IMR-90 (cell line): ENCODE data around the gene ZDHHC24. TPM values are rescaled to one million over a fixed set of nuclear protein-coding genes. Genes with fewer than 3 reads are reported as not detected.

Experiments
- ATAC-seq: fragments of 200-7000 bp; cut with Tn5 transposase; 2 replicates; pipeline ENCODE4 v1.9.1; 2020; ENCODE audit warnings: low read depth, mild to moderate bottlenecking, moderate library complexity
- BruUV-seq: library from RNA; stranded (reverse); fragments of 400-500 nt; replicated peaks from 2 replicates; lab custom pipeline; 2021; lab: Mats Ljungman, UMichigan
- CTCF ChIA-PET: fragments of 300-600 bp; formaldehyde crosslinking; extraction: SDS; loops from one replicate; lab custom pipeline; 2021; ENCODE audit warnings: antibody characterized with exemption; lab: Yijun Ruan, JAX
- POLR2A ChIA-PET: fragments of 300-600 bp; sonication (Branson Sonifier 250); formaldehyde crosslinking; loops from one replicate; lab custom pipeline; 2022; ENCODE audit warnings: antibody characterized with exemption; ENCODE audit not compliant: unreplicated experiment; lab: Charles Lee
- DNase-seq: peaks from one replicate; pipeline ENCODE4 v3.0.0; 2013
- H2AFZ ChIP-seq: replicated peaks from 2 replicates; pipeline ENCODE3; 2013; ENCODE audit warnings: low read length, mild to moderate bottlenecking; ENCODE audit not compliant: poor library complexity
- H2AK5ac ChIP-seq: 2 replicates; pipeline ENCODE4 v1.6.1; 2013; ENCODE audit warnings: low read depth, low read length, inconsistent platforms
- H2AK9ac ChIP-seq: replicated peaks from 2 replicates; pipeline ENCODE3; 2013; ENCODE audit warnings: mild to moderate bottlenecking, low read depth, low read length, moderate library complexity; ENCODE audit not compliant: poor library complexity
- H2BK120ac ChIP-seq: 2 replicates; pipeline ENCODE4 v1.6.1; 2013; ENCODE audit warnings: low read depth, low read length, inconsistent platforms
- H2BK15ac ChIP-seq: 3 replicates; pipeline ENCODE4 v1.6.1; 2013; ENCODE audit warnings: low read depth, low read length, inconsistent platforms
- H2BK20ac ChIP-seq: 2 replicates; pipeline ENCODE4 v1.6.1; 2013; ENCODE audit warnings: low read depth, mild to moderate bottlenecking, inconsistent platforms, low read length, moderate library complexity
- H2BK5ac ChIP-seq: 2 replicates; pipeline ENCODE4 v1.6.1; 2013; ENCODE audit warnings: mild to moderate bottlenecking, low read depth, low read length, inconsistent platforms; ENCODE audit not compliant: poor library complexity, severe bottlenecking
- H3K14ac ChIP-seq: replicated peaks from 2 replicates; pipeline ENCODE4 v1.6.1; 2013; ENCODE audit warnings: low read depth, low read length, inconsistent platforms
- H3K18ac ChIP-seq: 2 replicates; pipeline ENCODE4 v1.6.1; 2013; ENCODE audit warnings: low read depth, low read length, control low read depth
- H3K23ac ChIP-seq: 2 replicates; pipeline ENCODE4 v1.6.1; 2013; ENCODE audit warnings: low read depth, low read length, inconsistent platforms
- H3K27ac ChIP-seq: 2 replicates; pipeline ENCODE4 v1.5.1; 2013; ENCODE audit warnings: mild to moderate bottlenecking, control low read depth, low read length; ENCODE audit not compliant: insufficient read depth
- H3K27me3 ChIP-seq: 2 replicates; pipeline ENCODE4 v1.6.1; 2013; ENCODE audit warnings: low read length; ENCODE audit not compliant: control insufficient read depth, insufficient read depth
- H3K36me3 ChIP-seq: 2 replicates; pipeline ENCODE4 v1.6.1; 2013; ENCODE audit warnings: low read length, mixed read lengths; ENCODE audit not compliant: control insufficient read depth, insufficient read depth
- H3K4ac ChIP-seq: 2 replicates; pipeline ENCODE4 v1.6.1; 2013; ENCODE audit warnings: low read depth, low read length, inconsistent platforms
- H3K4me1 ChIP-seq: 2 replicates; pipeline ENCODE4 v1.6.1; 2013; ENCODE audit warnings: low read length, mixed read lengths; ENCODE audit not compliant: control insufficient read depth, insufficient read depth
- H3K4me2 ChIP-seq: 2 replicates; pipeline ENCODE4 v1.6.1; 2013; ENCODE audit warnings: low read depth, mild to moderate bottlenecking, control low read depth, low read length, moderate library complexity
- H3K4me3 ChIP-seq: 2 replicates; pipeline ENCODE4 v1.5.1; 2013; ENCODE audit warnings: low read depth, mild to moderate bottlenecking, control low read depth, low read length, moderate library complexity; ENCODE audit not compliant: insufficient read depth
- H3K56ac ChIP-seq: 2 replicates; pipeline ENCODE4 v1.6.1; 2013; ENCODE audit warnings: low read length, inconsistent platforms; ENCODE audit not compliant: insufficient read depth; ENCODE audit errors: extremely low read depth
- H3K79me1 ChIP-seq, 2 experiments: 2 replicates each; pipeline ENCODE4 v1.6.1; 2013; ENCODE audit warnings: low read length in 2 of 2, inconsistent platforms in 1 of 2, low read depth in 1 of 2
- H3K9ac ChIP-seq: 2 replicates; pipeline ENCODE4 v1.6.1; 2013; ENCODE audit warnings: low read depth, low read length, control low read depth
- H3K9me1 ChIP-seq: 2 replicates; pipeline ENCODE4 v1.6.1; 2013; ENCODE audit warnings: low read length, inconsistent platforms; ENCODE audit not compliant: insufficient read depth
- H3K9me3 ChIP-seq: 2 replicates; pipeline ENCODE4 v1.6.1; 2013; ENCODE audit warnings: low read length; ENCODE audit not compliant: control insufficient read depth, insufficient read depth
- H4K20me1 ChIP-seq: 2 replicates; pipeline ENCODE4 v1.6.1; 2013; ENCODE audit warnings: low read length, inconsistent platforms; ENCODE audit not compliant: insufficient read depth
- H4K5ac ChIP-seq: 2 replicates; pipeline ENCODE4 v1.6.1; 2013; ENCODE audit warnings: mild to moderate bottlenecking, low read depth, low read length, control low read depth
- H4K8ac ChIP-seq, 2 experiments: 2 replicates each; pipeline ENCODE4 v1.6.1; 2013; ENCODE audit warnings: low read depth in 2 of 2, low read length in 2 of 2, control low read depth in 1 of 2, inconsistent platforms in 1 of 2
- H4K91ac ChIP-seq: 2 replicates; pipeline ENCODE4 v1.6.1; 2013; ENCODE audit warnings: low read depth, low read length, inconsistent platforms; ENCODE audit not compliant: insufficient read depth
- BHLHE40 ChIP-seq: fragments of 150-350 bp; IDR thresholded peaks from 2 replicates; pipeline ENCODE4 v1.6.1; 2016; ENCODE audit warnings: mild to moderate bottlenecking, low read depth, low read length
- FOS ChIP-seq: fragments of 150-350 bp; IDR thresholded peaks from 2 replicates; pipeline ENCODE4 v1.6.1; 2016; ENCODE audit warnings: low read depth, low read length
- MAFK ChIP-seq: IDR thresholded peaks from 2 replicates; pipeline ENCODE4 v1.6.1; 2012; ENCODE audit warnings: low read depth, low read length, improper control_type of control experiment
- MXI1 ChIP-seq: IDR thresholded peaks from 2 replicates; pipeline ENCODE4 v1.6.1; 2012; ENCODE audit warnings: low read depth, mild to moderate bottlenecking, low read length, moderate library complexity, borderline replicate concordance
- NFE2L2 ChIP-seq: fragments of 150-350 bp; IDR thresholded peaks from 2 replicates; pipeline ENCODE4 v1.6.1; 2016; ENCODE audit warnings: low read depth, mild to moderate bottlenecking, low read length
- POLR2A ChIP-seq: IDR thresholded peaks from 2 replicates; pipeline ENCODE4 v1.6.1; 2012; ENCODE audit warnings: mild to moderate bottlenecking, low read depth, low read length
- whole genome bisulfite sequencing, 2 experiments: methylation state at CpG; one replicate each; pipeline versions ENCODE4 v1.1.5 to v1.1.7; 2013; ENCODE audit warnings: missing lambda C conversion rate in 2 of 2; ENCODE audit not compliant: insufficient read length in 1 of 2; ENCODE audit errors: extremely low coverage in 2 of 2; 5-methylcytosine and 5-hydroxymethylcytosine counted together
- dilution Hi-C: fragments of 300-500 bp; cut with HindIII; formaldehyde crosslinking; loops from one replicate; pipeline ENCODE4 v1.14.3; 2018; ENCODE audit warnings: low sequenced_read_pairs; ENCODE audit not compliant: unreplicated experiment
- in situ Hi-C: fragments of 300-500 bp; cut with MboI; formaldehyde crosslinking; loops from 3 replicates; pipeline ENCODE4 v1.14.3; 2019; ENCODE audit warnings: low sequenced_read_pairs, inconsistent platforms, mixed read lengths
- intact Hi-C: fragments of 100-400 bp; cut with micrococcal nuclease; formaldehyde crosslinking; loops from 2 replicates; pipeline ENCODE4 v1.10.0; 2022
- polyA plus RNA-seq, 3 experiments: library from polyadenylated mRNA; depleted of rRNA; stranded (reverse); fragments of >200 nt; gene quantifications; 2 replicates each; pipeline ENCODE4 v1.2.3, GENCODE V29; 2012; ENCODE audit warnings: low replicate concordance in 1 of 3
- total RNA-seq: library from RNA; depleted of rRNA; stranded (reverse); fragments of >200 nt; gene quantifications from 2 replicates; pipeline ENCODE4 v1.2.3, GENCODE V29; 2012
- TF ChIP-seq, protein P1 (sequence below): fragments of 150-350 bp; IDR thresholded peaks from 2 replicates; pipeline ENCODE4 v1.6.1; 2017; ENCODE audit warnings: mild to moderate bottlenecking, antibody characterized with exemption, low read length, low read depth

ZDHHC24 gene
- total and polyA plus RNA-seq, 2 of the 4 experiments (the other 2 are of a cell fraction): 3.2 to 10.9 TPM

DNA sequence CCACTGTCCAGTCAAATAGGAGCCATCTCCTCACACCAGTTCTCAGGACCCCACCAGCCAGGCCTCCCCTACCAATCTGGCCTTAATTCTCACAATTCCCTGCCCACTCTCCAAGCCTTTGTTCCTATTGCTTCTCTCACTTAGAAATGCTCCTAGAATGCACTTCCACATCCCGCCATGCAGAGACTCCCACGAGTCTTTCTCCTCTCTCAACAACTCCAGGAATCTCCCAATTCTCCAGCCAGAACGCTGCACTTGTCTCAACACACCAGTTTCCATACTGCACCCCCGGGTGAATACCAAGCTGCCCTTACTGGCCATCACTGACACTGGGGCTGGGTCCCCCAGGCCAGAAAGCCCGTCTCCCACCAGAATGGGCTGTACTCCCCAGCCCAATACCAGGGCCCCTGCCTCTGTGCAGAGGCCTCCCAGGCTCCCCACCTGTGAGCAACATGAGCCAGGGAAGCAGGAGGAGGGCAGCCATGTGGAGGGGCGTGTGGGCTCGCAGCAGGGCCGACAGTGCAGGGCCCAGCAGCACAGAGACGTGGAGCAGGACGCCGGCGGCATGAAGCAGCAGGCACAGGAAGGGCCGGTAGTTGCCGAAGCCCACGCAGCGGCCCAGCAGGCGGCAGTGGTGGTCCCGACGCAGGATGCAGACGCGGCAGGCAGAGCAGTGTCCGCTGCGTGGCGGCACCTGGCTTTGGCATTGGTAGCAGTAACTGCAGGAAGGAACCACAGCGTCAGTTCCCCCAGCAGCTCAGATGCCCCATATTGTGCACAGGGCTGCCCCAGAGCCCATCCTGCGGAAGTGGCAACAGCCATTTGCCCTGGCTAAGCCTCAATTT is 2.4 kb downstream of the ZDHHC24 start (continued):
- TF ChIP-seq MXI1: peak; percentile 34; the same call in 1 of the 2 replicates
- TF ChIP-seq POLR2A: no peak
- TF ChIP-seq FOS: no peak

DNA sequence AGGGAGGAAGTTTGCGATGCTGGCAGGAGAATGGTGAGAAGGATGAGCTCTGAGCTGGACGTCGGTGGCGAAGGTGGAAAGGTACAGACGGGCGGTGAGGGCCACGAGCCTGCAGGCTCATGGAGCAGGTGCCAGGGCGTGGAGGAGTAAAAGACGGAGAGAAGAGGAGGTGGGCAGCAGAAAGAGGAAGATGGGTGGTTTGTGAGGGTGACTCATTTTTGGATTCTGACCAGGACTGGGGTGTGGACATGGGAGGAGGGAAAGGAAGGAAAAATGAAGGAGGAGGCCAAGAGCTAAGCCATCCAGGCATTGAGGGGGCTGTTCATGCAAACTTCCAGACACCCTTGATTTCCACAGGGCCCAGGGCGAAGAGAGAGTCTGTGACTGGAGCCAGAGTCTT is 3.5 kb downstream of the ZDHHC24 start:
- Histone ChIP-seq H3K9ac (no peak overlapping the region), H3K23ac (no peak overlapping the region), H4K91ac (no peak overlapping the region), H3K79me1 (peaks cover 3 to 19% of the 10 kb centered on the region in 2 experiments; a peak in 2 of 4 replicates), H3K27ac (no peak overlapping the region), H4K5ac (no peak overlapping the region), H3K4me1 (peaks cover 6% of the 10 kb centered on the region), H3K27me3 (peaks cover 7% of the 10 kb centered on the region; the same call in 1 of the 2 replicates), H3K18ac (no peak overlapping the region), H3K56ac (no peak overlapping the region), H4K8ac (no peak overlapping the region), H4K20me1 (peaks cover 4% of the 10 kb centered on the region; the same call in 1 of the 2 replicates), H2AK9ac (peak overlapping the region; percentile 0), H3K36me3 (peaks cover 23% of the 10 kb centered on the region; the same call in 1 of the 2 replicates), H2BK15ac (no peak overlapping the region), H3K4me3 (no peak overlapping the region), H2BK5ac (no peak overlapping the region), H3K4me2 (no peak overlapping the region), H2AFZ (peak overlapping the region; percentile 46), H3K4ac (peak overlapping the region; percentile 17; the same call in 1 of the 2 replicates), H2BK20ac (no peak overlapping the region), H2BK120ac (no peak overlapping the region), H3K14ac (no peak overlapping the region), H2AK5ac (no peak overlapping the region), H3K9me1 (peaks cover 5% of the 10 kb centered on the region; the same call in 1 of the 2 replicates), H3K9me3 (no peaks in the 10 kb centered on the region)
- ChIA-PET CTCF (no interaction called here), POLR2A (interaction anchor here (0.6 kb wide), 1 partner anchor 26 kb away, joined by 3 read pairs; no protein-coding TSS in a partner anchor)
- intact Hi-C loops: no loop called here
- dilution Hi-C loops: no loop called here
- DNase-seq: peak; percentile 34
- 84% methylated on average over 7 of the region's 10 CpGs; no CpG with 5 or more reads in 1 of the 2 experiments for WGBS, 2 experiments
- no peak for TF ChIP-seq NFE2L2
- TF ChIP-seq, protein P1, sequence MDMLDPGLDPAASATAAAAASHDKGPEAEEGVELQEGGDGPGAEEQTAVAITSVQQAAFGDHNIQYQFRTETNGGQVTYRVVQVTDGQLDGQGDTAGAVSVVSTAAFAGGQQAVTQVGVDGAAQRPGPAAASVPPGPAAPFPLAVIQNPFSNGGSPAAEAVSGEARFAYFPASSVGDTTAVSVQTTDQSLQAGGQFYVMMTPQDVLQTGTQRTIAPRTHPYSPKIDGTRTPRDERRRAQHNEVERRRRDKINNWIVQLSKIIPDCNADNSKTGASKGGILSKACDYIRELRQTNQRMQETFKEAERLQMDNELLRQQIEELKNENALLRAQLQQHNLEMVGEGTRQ: no peak
- no peak for TF ChIP-seq POLR2A
- no peak for TF ChIP-seq FOS
- no peak for TF ChIP-seq BHLHE40
- no peak for TF ChIP-seq MAFK
- ATAC-seq: no peak
- no TSS peak for BruUV-seq
- in situ Hi-C loops: no loop called here
